Neural progenitor cell (in vitro differentiated cells): ENCODE measurements around the gene C2orf69.

Experiments used
- CTCF ChIP-seq: fragments of 200-600 bp; sonication (generic); IDR thresholded peaks from 2 replicates; pipeline ENCODE4 v1.5.1; 2017; ENCODE audit warnings: antibody characterized with exemption, mild to moderate bottlenecking
- EZH2 ChIP-seq: fragments of 200-600 bp; sonication (generic); IDR thresholded peaks from 2 replicates; pipeline ENCODE4 v1.6.1; 2017; ENCODE audit warnings: antibody characterized with exemption, mild to moderate bottlenecking, moderate library complexity
- EZH2phosphoT487 ChIP-seq: fragments of 200-600 bp; sonication (generic); IDR thresholded peaks from 2 replicates; pipeline ENCODE4 v1.6.1; 2017; ENCODE audit warnings: antibody characterized with exemption

DNA sequence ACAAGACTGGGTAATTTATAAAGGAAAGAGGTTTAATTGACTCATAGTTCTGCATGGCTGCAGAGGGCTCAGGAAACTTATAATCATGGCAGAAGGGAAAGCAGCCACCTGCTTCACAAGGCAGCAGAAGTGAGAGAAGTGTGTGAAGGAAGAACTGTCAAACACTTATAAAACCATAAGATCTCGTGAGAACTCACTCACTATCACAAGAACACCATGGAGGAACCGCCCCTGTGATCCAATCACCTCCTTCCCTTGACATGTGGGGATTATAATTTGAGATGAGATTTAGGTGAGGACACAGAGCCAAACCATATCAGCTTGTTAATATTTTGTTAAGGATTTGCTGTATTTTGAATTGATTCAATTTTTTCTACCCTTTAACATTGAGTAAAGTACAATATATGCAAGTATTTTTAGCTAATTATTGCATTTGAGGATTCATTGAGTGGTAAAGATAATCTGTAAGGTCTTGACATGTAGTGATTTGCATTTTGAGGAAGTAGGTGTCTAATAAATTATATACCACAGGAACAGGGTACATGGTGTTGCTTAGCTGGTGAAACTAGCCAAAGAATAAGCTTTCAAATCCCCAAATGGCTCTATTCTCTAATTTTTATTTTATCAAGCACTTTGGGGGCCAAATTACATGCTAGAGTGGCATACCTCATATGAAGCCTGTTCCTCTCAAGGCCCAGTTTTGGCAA is 3.9 kb upstream of the C2orf69 start:
- TF ChIP-seq CTCF, result no peak
- no peak for TF ChIP-seq EZH2phosphoT487
- TF ChIP-seq EZH2, result no peak
